IPS DF 4.7 (cell line): ENCODE data around the gene TFF2.
A peak's percentile ranks its signal among the peaks of the same experiment; 100 is the strongest.

Experiments
- DNase-seq: peaks from one replicate; pipeline ENCODE4 v3.0.0-alpha.2; 2013; ENCODE audit warnings: low spot score; ENCODE audit errors: extremely low read depth

The TFF2 gene

DNA sequence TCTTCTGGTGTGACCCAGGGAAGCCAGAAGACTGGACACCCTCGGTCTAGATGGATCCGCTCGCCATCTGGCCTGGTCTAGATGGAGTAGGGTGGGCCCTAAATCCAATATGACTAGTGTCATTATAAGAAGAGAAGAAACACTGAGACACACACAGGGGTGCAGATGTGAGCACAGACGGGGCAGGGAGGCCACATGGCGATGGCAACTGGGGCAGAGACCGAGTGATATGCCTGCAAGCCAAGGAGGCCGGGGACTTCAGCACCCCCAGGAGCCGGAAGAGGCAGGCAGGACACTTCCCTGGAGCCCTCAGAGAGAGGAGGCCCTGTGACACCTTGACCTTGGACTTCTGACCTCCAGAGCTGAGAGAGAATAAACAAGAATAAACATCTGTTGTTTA lies 30.0 kb downstream of the TFF2 start:
- DNase-seq = no peak

- no peak for DNase-seq
Observed at GRCh38 chr21:42319851-42320572, 30.8 kb downstream of the TFF2 start.

DNA sequence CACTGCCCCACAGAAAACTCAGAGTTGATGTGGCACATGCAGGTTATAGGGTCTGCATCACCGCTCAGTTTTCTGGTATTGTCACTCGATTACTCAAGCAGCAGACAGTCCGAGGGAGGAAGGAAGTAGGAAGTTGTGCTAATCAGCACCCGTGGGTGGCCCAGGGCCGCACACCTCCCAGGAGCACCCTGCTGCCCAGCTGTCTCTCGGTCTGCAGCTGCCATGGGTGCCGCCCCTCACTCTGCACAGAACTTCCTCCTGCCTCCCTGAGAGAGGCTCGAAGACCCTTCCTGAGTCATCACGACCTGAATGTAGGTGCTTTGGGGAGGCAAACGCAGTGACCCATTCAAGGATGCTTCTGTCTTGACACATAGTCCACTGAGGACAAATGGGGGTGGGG lies 31.4 kb downstream of the TFF2 start:
- no peak for DNase-seq

- no peak for DNase-seq
Observed at GRCh38 chr21:42317826-42318746, 32.7 kb downstream of the TFF2 start.

- no peak for DNase-seq
Observed at GRCh38 chr21:42317341-42317741, 33.5 kb downstream of the TFF2 start.

DNA sequence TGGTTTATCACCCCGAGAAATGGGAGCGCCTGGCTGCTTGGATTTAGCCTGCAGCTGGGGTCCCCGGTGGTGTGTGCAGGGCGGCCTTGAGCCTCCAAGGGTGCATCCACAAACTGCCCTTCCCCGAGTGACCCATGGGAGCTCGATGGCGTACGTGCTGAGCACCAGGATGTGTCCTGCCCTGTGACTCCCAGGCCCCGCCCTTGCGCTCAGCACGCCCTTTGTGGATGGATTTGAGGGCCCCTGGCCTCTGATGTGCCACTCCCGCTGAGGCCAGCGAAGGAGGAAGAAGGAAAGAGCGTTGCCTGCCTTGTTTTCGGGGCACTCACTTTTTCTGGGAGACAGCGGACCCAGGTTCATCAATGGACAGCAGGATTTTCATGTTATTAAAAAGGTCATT lies 33.9 kb downstream of the TFF2 start:
- no peak for DNase-seq

DNA sequence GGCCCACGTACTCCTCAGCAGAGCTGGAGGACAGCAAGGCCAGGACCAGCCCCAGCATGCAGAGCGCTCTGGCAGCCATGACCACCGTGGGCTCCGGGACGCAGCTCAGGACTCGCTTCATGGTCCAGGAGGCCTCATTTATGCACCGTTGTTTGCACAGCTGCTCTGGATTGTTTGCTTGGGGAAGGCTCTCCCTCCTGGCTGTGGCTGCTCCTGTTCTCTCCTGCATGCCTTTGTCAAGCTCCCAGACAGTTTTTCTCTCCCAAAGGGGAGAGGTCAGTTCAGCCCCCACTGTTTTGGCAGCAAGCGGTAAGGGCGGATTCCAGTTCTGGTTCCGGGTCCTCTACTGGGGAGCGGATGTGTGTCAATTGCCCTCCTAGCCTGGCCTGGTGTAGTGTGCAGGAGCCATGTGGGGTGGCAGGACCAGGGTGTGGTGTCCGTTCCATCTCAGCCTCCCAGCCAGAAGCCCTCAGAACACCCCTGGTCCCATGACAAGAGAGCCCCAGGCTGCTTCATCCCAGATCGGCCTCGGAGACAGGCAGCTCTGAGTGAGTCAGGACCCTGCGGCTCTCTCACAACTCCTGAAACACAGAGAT lies 35.4 kb downstream of the TFF2 start, which contains the start of gene TFF3:
TSS of gene TFF3 (minus strand) at position 114 of the 596 bp plus-strand sequence. CDS start at position 79, 35 bp downstream.
- no peak for DNase-seq

DNA sequence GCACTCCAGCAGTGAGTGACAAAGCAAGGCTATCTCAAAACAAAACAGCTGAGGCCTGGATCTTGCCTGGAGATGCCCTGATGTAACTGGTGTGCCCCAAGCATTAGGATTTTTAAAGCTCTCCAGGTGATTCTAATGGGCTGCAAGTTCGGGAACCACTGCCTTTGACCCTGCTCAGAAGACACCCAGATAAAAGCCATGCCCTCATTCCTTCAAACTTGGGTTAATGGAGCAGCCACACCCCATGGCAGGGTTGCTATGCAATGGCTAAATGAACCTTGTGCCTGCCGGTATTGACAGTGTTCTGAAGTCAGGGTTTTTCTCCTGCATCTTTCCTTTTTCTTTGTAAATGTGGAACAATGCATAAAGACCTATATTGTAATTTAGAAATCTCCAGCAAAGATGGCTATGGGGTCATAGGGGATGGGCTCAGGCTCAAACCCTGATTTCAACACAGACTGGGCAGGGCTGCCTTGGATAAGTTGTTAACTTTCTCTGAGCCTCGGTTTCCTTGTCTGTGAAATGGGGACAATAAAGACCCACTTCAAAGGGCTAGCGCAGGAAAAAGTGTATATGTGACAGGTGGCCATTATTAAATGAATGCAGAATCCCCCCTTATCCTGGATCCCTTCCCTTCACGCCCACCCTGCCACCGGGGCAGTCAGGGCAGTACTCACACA lies 36.0 kb downstream of the TFF2 start:
- no peak for DNase-seq

GRCh38 chr21:42313501-42313969 lies 37.3 kb downstream of the TFF2 start:
- DNase-seq = no peak

DNA sequence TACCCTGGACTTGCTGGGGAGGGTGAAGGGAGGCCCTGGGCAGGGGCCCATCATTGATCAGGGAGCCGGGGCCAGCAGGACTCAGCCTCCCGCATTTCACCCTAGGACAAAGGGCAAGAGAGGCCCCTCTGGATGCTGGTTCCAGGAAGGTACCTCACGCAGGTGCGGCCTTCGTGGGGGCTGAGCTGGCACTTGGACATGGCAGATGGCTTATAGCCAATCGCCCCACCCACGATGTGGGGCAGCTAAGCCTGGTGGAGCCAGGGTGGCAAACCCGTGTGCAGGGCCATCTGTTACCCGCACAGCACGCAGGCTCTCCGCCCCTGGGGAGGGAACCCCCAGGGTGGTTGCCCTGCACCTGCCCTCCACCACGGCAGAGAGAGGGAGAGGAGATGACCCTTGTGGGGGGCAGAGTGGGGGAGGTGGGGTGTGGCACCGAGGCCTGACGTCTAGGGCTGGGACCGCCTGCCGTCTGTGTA lies 38.1 kb downstream of the TFF2 start:
- DNase-seq = no peak

DNA sequence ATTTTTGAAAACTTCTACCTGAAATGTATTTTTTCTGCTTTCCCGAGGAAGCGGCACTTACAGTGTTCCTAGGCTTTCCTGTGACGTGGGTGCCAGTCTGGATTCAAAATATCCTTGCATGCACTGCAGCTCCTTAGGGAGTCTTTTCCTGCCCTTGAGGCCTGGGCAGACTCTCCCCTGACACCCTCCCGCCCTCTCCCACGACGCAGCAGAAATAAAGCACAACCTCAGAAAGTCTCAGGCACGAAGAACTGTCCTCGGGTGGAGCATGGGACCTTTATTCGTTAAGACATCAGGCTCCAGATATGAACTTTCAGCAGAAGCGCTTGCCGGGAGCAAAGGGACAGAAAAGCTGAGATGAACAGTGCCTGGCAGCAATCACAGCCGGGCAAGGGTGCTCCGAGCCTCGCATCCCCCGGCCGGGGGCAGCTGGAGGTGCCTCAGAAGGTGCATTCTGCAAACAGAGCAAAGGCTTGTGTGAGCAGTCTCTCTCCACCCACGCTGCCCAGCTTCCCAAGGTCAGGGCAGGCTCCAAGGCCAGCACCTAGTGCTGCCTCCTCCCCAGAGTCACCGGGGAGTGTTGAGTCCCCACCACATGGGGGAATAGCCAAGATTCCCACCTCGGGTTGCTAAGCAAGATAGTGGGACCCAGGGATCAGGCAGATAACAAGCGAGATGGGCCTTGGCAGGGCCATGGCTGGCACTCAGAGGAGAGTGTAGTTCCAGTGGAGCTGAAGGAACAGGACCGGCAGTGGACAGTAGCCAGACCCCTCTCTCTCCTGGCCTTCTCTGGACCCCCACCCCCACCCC lies 38.8 kb downstream of the TFF2 start:
- no peak for DNase-seq

GRCh38 chr21:42311160-42311559 lies 39.6 kb downstream of the TFF2 start:
- DNase-seq = no peak

DNA sequence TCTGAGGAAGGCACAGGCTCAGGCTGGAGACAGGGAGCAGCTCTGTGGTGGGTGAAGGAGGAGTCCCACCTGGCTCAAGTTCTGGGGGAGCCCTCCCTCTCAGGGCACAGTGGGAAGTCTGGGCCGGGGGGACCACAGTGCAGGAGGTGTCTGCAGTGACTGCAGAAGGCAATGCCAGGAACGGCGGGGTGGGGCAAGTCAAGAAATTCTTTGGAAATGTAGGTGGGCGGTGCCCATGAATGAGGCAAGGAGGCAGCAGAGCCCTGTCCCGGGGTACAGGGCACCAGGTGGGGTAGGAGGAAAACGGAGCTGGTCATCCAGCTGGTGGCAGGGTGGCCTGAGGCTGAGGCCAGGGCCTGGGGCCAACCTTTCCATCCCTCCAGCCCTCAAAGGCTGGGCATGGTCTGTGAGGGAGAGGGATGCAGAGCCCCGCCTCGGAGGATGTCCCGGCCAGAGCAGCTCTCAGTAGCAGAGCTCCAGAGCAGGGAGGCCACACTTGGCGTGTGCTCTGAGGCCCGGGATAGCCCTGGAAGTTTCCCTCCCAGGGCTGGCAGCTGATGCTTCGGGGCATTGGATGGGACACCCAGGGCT lies 40.3 kb downstream of the TFF2 start:
- DNase-seq = no peak

DNA sequence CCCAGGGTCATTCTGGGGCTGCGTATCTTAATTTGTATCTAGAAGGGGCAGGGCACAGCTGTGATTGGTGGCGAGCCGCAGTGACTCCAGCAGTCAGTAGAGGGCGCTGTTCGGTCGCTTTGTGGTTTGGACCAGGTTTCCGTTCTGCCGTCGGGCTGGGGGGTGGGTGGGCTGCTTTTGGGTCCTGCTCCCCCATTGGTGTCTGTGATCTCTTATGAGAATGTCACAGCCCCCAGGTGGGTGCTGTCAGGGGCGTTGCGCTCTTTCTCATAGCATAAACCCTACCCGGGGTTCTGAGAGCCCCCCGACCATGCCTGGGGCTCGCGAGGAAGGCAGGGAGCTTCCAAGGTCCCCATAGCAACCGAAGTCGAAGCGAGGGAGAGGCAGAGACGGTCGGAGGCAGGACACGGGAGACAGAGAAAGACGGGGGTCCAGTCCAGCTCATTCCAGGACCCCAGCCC lies 41.0 kb downstream of the TFF2 start:
- peak; percentile 36 for DNase-seq

GRCh38 chr21:42308914-42309752 lies 41.7 kb downstream of the TFF2 start:
- DNase-seq = no peak

GRCh38 chr21:42308161-42308913 lies 42.5 kb downstream of the TFF2 start:
- DNase-seq = no peak

DNA sequence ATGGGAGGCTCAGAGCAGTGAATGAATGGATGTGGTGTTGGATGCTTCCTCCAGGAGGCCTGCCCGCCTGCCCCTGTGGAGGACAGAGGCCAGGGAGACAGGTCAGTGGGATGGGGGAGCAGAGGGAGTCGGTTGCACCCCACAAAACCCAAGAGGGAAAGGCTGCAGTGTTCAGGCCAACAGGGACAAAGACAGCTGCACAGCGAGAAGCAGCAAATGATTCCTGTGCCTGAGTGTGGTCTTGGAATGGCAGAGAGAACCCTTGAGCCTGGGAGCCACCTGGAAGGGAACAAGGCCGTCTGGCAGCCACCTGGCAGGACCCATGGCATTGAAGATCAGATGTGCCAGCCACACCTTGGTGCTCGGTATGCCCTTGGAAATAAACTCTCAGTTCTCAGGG lies 43.7 kb downstream of the TFF2 start:
- DNase-seq = no peak

DNA sequence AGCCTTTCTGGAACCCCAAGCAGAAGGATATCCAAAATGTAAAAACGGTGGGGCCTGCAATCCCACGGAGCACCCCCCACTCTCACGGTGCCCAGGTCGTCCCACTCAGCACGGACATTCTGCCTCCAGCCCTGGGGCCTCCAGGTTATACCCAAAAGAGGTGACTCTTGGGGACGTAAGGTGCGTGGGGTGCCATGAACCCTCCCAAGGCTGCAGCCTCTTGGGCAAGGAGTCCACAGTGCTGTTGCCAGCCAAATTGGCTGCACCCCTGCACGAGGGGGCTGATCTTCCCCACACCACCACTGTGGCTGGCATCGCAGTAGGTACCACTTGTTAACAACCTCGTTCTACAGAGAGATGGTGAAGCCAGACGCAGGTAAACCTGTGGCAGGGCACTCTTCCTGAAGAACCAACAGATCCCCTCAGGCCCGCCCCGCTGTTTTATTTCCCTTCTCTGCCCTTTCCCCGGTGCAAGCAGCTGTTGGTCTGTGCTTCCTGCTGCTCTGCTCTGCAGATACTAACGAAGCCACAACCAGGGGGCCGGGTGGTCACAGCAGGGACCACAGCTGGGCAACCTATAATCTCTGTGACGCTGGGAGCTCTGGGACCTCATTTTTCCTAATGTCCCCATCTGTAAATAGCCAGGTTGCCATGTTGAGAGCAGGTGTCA lies 44.3 kb downstream of the TFF2 start:
- no peak for DNase-seq
